Measurements from ENCODE around the gene ORM2. TPM values are rescaled to one million over a fixed set of nuclear protein-coding genes. Genes with fewer than 3 reads are reported as not detected.
A peak's percentile ranks its signal among the peaks of the same experiment; 100 is the strongest.

The ORM2 gene
- total RNA-seq, 1 donor from 2014 or later, result 0.64 TPM

DNA sequence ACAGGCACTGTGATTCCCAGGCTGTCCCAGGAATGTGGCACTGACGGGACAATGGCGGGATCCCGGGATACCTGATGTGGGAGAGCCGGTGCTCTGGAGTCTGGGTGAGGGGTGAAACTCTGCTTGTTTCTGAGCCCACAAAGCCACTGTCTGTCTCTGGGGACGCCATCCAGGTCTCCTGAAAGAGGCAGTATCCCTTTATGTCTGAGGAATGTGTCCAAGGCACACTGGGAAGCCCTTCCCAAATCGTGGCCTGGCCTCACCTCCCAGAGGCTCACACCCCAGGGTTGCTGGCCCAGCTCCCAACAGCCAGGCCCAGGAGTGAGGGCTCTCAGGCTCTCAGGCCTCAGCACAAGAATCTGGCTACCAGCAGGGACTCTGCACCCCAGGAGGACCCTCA, 27.1 kb downstream of the ORM2 start:
- no peak overlapping the region for H3K27ac ChIP-seq
- H3K27me3 ChIP-seq, result no peaks in the 10 kb centered on the region
- TF ChIP-seq CTCF (IDR thresholded peaks at IDR 0.05), result no peak
- H3K9me3 ChIP-seq, result no peaks in the 10 kb centered on the region
- no peaks in the 10 kb centered on the region for H3K4me1 ChIP-seq
- H3K4me3 ChIP-seq, result no peak overlapping the region
- no peak for DNase-seq (ENCODE audit: low spot score in 2 of 2)
- intact Hi-C loops (cut with DNase I), result no loop called here
- peaks cover 87 to 91% of the 10 kb centered on the region in 2 donors for H3K36me3 ChIP-seq

DNA sequence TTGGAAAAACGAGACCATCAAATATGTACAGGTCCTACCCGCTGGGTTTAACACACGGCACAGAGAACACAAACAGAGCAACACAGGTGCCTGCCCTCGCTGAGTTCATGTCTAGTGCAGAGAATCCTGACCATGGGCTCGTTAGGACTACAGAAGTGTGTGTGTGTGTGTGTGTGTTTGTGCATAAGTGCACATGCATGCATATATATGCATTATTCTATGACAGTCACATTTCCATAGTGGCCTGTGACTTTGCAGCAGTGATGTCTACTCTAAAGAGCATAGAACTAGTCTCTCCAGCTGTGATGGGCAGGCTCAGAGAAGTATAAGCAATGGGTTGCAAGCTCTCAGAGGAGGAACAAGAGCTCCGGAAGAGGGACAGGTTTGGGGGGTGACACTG, 27.7 kb downstream of the ORM2 start:
- no peaks in the 10 kb centered on the region for H3K4me1 ChIP-seq
- H3K4me3 ChIP-seq, result no peak overlapping the region
- DNase-seq (ENCODE audit: low spot score in 2 of 2), result no peak
- intact Hi-C loops (cut with DNase I), result no loop called here
- H3K27ac ChIP-seq, result no peak overlapping the region
- no peak for TF ChIP-seq CTCF (IDR thresholded peaks at IDR 0.05)
- peaks cover 89 to 92% of the 10 kb centered on the region in 2 donors for H3K36me3 ChIP-seq
- no peaks in the 10 kb centered on the region for H3K9me3 ChIP-seq
- no peaks in the 10 kb centered on the region for H3K27me3 ChIP-seq

DNA sequence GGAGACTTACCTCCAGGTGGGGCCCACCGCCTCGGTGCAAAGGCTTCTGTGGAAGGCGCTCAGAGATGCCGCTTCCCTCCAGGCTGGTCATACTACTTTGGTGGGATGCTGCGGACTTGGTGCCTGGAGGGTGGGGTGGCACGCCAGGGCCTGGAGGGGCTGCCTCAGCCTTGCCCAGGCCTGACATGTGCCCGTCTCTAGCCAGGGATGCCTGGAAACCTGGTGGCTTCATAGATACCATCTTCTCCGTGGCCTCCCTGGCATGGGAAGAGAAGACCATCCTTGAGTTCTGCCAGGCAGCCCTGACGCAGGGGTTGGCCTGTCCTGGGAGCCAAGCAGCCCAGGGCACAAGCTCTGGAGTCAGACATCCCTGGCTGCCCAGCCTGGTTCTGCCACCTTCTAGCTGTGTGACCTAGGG, 28.3 kb downstream of the ORM2 start:
- H3K4me3 ChIP-seq, result no peak overlapping the region
- H3K36me3 ChIP-seq, result peaks cover 90 to 98% of the 10 kb centered on the region in 2 donors
- no peak for DNase-seq (ENCODE audit: low spot score in 2 of 2)
- TF ChIP-seq CTCF (IDR thresholded peaks at IDR 0.05), result no peak
- H3K4me1 ChIP-seq, result no peaks in the 10 kb centered on the region
- intact Hi-C loops (cut with DNase I), result no loop called here
- H3K27ac ChIP-seq, result no peak overlapping the region
- no peaks in the 10 kb centered on the region for H3K9me3 ChIP-seq
- no peaks in the 10 kb centered on the region for H3K27me3 ChIP-seq

DNA sequence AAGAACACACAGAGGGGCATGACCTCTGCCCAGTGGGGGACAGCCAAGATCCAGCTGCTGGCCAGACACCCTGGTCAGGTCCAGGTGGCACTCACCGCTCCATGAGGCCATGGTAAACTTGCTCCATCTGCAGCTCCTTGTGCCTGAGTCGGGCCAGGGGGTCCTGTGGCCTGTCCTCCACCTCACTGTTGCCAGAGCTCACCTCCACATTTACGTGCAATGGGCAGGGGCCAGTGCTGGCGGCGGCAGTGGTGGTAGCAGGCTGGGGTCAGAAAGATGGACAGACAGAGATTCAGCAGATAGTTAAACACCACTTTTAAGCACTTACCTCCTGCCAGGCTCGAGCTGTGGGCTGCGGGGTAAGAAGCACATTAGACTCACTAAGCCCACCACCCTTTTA, 30.1 kb downstream of the ORM2 start:
- DNase-seq (ENCODE audit: low spot score in 2 of 2), result no peak
- Histone ChIP-seq H3K9me3 (no peaks in the 10 kb centered on the region), H3K27me3 (no peaks in the 10 kb centered on the region), H3K4me3 (no peak overlapping the region), H3K27ac (no peak overlapping the region), H3K4me1 (no peaks in the 10 kb centered on the region), H3K36me3 (peaks cover 95 to 98% of the 10 kb centered on the region in 2 donors)
- intact Hi-C loops (cut with DNase I), result no loop called here
- TF ChIP-seq CTCF (IDR thresholded peaks at IDR 0.05), result no peak

GRCh38 chr9:114361542-114361941, 31.9 kb downstream of the ORM2 start:
- H3K27me3 ChIP-seq, result no peaks in the 10 kb centered on the region
- DNase-seq (ENCODE audit: low spot score in 2 of 2), result no peak
- peaks cover 0 to 7% of the 10 kb centered on the region in 2 donors for H3K4me1 ChIP-seq
- no peak overlapping the region for H3K27ac ChIP-seq
- peaks cover 78 to 85% of the 10 kb centered on the region in 2 donors for H3K36me3 ChIP-seq
- no peak overlapping the region for H3K4me3 ChIP-seq
- intact Hi-C loops (cut with DNase I), result no loop called here
- no peaks in the 10 kb centered on the region for H3K9me3 ChIP-seq
- no peak for TF ChIP-seq CTCF (IDR thresholded peaks at IDR 0.05)

DNA sequence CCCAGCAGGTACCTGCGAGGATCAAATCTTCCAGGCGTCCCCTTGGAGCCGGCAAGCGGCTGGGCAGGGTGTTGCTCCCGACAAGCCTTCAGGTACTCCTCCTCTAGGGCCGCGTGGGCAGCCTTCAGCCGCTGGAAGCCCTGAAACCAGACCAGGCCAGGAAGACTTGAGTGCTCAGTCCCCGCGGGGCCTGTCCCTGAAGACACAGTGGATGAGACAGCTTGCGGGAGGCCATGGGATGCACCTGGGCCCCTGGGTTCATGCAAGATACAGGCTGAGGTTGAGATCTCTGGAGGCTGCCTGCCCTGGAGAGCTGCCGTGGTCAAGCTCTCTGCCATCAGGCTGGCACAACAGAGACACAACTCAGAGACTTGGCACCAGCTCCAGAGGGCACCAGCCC, 32.7 kb downstream of the ORM2 start:
- DNase-seq (ENCODE audit: low spot score in 2 of 2), result peak in 1 of 2 donors; percentile 58
- H3K27ac ChIP-seq, result no peak overlapping the region
- intact Hi-C loops (cut with DNase I), result no loop called here
- TF ChIP-seq CTCF (IDR thresholded peaks at IDR 0.05), result no peak
- H3K4me3 ChIP-seq, result no peak overlapping the region
- peaks cover 0 to 10% of the 10 kb centered on the region in 2 donors for H3K4me1 ChIP-seq
- H3K36me3 ChIP-seq, result peaks cover 70 to 83% of the 10 kb centered on the region in 2 donors
- no peaks in the 10 kb centered on the region for H3K27me3 ChIP-seq
- H3K9me3 ChIP-seq, result no peaks in the 10 kb centered on the region

All from ascending aorta (tissue), 2 donors.